NCI-H446 (cell line): ENCODE measurements around the gene G0S2.
A peak's percentile ranks its signal among the peaks of the same experiment; 100 is the strongest.

Experiments used
- DNase-seq, 2 experiments: peaks; one replicate each; lab custom pipeline; 2025; lab: John Stamatoyannopoulos, UW

G0S2 gene

DNA sequence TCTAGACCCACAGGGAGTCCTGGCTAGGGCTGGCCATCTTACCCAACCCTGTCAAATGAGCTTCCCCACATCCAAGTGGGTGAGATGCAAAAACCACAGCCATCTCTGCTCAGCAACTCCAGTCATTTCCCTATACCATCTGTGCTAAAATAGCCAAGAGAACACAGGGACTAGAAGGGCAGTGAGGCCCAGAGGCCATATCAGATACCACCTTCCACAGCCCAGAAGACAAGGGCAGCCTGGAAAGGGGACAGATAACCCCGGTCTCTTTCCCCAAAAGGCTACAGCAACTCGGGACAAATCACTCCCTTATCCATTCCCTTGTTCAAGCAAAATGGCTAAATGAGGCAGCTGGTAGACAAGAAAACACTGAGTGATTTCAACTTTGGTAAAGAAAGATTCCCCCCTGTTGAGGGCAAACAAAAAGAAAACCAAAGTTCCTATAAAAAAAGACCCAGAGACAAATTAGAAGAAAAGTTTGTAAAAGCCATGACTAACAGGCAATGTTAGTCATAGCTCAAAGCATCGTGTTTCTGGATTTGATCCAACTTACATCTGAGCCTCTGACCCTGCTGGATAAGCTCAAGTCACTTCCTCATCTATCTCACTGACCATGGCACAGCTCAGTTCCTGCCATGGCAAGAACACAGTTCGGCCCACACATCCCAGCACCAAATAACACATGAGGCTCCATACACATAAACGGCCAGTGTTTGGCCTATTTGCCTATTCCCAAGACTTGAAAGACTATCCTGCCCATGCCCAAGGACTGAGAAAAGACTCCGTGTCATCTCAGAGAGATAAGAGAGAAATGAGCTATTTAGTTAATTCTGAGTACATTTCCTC lies 26.1 kb upstream of the G0S2 start:
- DNase-seq = peak in 1 of 2 experiments; percentile 28

DNA sequence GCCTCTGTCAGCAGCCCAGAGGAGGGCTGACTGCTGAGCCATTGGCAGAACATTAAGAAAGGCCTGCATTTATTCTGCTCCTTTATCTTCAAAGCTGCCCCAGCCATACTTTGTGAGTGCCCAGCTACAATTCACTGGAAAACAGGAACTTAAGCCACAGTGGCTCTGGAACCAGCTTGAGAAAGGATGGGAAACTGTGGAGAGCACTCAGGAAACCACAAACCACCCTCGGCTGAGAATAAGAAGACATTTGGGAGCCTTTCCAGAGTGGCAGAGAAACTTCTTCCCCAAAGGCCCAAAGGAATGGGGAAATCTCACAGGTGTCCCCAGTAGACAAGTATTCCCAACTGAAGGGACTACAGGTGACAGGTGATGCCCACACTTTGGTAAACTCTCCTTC lies 24.8 kb upstream of the G0S2 start:
- DNase-seq = no peak

DNA sequence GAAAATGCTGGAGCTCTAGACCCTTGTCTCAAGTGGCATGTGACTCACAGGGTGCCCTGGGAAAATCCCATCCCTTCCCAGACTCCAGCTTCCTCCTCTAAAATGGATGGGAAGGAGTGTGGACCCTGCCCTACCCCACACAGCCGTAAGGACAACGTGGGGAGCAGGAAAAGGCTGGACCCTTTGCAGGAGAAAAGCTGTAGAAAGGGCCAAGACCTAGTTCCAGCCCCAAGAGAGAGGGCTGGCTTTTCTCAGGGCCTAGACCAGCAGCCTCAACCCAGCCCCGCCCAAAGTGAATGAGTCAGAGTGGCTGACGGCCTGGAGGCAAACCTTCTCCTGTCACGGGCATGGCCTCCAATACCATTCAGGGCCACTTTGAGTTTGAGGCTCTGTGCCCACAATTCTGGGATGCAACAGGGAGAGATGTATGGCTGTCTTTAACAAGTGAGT lies 24.0 kb upstream of the G0S2 start:
- DNase-seq = peak in 1 of 2 experiments; percentile 22

DNA sequence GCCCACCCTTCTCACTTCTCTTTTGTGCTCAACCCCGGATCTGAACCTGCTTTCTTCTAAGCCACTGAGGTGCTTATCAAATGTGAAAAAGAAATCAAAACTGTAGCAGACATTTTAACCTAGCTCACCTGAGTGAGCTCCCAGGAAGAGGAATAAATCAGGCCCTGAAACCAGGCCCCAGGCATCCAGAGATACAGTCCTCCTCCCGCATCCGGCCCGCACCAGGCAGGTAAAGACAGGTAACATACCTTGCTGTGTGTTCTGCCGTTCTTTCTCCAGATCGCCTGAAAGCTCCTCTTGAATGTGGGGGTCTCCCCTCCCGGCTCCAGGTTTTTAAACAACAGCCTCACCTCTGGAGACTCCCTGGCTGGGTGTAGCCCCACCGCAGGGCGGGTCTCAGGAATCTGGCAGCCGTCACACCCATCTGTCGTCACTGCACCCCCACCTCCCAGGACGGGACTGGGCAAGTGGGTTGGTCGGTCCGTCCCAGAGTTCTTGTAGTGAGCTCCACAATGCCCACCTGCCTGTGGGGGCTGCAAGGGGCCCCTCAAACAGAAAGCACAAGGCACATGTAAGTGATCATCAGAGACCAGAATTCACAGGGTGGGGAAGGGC lies 23.0 kb upstream of the G0S2 start, which contains the start of gene LAMB3:
LAMB3 (minus strand) TSS at position 305 of the 615 bp plus-strand sequence. CDS start 1,481 bp downstream, outside the sequence.
- no peak for DNase-seq

DNA sequence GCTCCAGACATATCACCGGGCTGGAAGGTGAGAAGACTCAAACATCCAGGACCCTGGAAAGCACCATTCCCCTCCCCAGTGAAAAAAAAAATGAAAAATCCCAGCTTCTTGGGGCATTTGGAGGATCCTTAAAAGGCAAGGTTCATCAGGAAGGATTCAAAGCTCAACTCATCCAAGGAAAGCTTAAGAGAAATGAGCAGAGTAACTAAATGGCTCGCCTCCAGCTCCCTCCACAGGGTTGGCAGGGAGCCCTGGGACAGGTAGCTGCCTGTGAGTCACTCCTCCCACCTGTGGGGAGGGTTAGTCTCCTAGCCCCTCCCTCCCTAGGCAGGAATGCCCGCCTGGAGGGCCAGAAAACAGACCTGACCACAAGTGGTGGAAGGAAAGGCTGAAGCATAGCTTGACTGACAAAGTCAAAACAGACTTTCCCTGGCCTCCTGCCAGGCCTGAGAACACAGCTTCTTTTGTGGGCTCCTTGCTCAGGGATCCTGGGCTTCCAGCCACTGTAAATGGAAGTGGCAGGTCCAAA lies 22.3 kb upstream of the G0S2 start:
- peak; percentile 71 to 91 for DNase-seq

DNA sequence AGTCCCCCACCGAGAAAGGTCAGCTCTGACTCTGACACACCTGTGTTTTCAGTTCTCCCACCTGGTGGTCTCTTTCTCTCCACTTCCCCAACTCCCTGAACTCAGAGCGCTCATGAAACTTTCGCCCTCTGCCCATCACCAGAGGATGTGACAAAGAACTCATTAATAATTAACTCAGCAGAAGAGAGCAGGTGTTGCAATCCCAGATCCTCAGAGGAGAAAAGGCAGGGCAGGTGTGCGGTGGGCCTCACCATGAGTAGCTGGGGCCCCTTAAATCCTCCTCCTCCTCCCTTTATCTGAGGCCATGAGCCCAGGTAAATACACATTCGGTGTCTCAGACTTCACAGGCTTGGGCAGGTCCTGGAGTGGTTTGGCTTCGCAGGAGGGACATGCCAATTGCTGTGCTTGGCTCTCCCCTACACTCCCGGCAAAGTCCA lies 21.3 kb upstream of the G0S2 start:
- DNase-seq = no peak

DNA sequence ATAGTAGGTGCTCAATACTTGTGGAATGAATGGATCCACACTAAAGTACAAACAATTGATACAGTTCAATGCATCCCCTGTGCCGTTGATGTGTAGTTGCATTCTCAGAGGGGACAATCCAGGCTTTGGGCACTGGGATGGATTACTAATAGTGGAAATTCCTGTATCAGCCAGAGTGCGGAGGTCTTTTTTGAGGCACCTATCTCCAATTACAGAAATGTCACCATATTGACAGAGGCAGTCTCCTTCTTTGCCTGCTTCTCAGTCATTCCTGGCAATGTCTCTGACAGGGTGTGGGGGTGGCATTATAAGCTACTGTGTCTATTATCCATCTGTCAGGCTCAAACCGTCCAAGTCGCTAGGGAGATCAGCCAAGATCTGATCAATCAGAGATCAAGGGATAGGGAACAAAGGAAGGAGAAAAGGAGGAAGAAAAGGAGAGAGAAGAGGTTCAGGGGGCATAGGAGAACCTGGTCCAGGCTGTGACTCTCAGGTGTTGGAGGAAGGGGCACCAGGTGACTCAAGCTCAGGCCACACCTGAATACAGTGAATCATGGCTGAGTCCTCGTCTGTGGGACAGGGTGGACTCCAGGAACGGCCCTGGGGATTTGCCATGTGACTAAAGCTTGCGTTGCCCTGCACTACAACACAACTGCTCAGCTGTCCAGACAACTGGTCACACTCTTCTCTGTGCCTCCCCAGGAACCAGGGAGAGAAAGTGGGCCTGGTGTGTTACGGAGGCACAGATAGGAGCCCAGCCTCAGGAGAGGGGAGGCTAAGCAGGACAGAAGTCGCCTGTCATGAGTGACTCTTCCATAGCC lies 19.6 kb upstream of the G0S2 start:
- DNase-seq = peak; percentile 39 to 80

DNA sequence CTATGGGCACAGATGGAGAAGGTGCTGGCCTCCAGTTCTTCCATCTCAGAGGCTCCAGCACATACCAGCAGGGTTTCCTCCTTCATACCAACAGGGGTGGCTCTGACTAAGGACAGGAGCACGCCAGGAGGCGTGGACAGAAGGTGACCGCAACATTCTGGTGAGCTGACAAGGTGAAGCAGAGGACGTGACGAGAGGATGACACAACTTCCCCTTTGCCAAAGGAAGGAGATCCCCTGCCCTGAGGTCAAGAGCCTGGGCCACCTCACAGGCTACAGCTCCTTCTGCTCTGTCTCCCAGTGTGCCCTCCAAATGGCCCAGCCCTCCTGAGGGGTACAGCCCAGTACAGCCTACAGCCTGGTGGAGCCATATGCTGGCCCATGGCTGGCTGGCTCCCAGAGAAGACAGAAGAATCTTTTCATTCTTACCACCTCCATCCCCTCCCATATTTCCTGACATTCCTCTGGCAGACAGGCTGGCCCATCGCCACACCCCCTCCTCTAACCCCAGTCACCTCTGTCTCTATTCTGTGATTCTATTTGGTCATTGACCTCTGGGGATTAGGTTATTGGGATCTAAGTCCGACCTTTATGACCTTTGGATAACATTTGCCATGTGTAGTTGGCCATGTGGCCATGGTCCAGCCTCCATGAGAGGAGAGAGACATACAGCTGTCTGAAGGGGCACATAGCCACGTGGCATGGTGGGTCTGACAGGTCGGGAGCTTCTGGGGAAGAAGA lies 17.9 kb upstream of the G0S2 start:
- no peak for DNase-seq

DNA sequence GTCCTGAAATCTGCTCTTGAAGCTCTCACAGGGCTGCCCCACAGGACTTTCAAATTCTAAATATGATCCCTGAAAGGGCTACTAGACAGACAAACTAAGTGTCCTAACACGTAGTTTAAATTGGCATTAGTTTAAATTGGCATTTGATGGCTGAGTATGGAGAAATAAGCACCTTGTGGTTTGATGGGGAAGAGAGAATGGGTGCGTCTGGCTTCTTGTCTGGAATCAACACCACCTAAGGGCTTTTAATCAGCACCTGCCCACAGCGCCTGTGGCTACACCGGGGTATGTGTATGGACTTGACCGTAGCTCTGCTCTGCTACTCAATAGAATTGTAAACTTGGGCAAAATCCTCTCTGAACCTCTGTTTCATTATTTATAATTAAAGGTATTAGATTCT lies 17.3 kb upstream of the G0S2 start:
- no peak for DNase-seq

DNA sequence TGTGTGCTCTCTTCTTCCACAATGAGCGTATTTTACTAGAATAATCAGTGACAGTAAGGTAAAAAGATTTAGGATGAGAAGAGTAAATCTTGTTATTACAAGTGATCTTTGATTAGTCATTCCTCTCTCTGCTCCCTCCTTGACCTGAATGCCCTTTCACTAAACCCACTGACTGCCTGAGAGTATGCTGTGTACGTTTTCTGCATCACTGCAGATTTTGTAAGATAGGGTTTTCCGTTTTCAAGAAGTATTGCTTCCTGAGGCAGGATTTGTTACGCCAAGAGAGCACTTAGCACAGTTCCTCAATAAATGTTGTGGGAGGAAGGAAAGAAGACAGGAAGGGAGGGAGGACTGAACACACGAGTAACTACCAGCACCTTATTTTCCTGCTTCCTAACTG lies 15.3 kb upstream of the G0S2 start:
- DNase-seq = no peak

DNA sequence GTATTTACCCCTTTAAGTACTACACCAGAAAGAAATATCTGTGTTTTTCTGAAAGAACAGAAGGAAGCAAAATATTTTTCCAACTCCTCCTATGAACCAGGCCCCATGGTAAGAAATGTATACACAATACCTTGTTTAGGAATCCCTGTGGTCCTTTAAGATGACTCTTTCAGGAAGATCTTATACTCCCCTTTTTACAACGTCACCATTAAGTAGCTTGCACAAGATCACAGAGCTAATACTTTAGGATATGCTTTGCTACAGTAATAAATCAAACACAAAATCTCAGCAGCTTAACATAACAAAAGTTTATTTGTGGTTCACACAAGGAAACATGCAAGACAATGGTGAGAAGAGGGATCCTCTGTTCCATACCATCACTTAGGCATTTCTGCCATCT lies 14.1 kb upstream of the G0S2 start:
- DNase-seq = no peak

DNA sequence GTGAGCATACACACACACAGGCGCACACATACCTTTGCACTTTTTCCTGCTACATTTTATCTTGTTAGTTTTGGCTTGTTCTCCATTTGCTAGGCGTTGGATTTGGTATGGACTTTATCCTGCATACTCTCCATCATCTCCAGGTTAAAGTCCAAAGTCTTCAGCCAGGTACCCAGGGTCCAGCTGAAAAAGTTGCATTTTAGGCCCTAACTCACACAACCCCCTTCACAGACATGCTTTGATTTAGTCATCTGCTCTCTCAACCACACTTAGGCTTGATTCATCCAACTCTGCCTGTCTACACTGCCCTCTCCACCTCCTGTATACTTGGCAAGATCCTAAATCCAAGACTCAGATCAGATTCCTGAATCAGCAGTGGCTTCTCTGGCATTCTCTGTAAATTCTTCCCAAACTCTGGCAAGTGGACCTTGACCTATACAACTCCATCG lies 12.3 kb upstream of the G0S2 start:
- DNase-seq = no peak

DNA sequence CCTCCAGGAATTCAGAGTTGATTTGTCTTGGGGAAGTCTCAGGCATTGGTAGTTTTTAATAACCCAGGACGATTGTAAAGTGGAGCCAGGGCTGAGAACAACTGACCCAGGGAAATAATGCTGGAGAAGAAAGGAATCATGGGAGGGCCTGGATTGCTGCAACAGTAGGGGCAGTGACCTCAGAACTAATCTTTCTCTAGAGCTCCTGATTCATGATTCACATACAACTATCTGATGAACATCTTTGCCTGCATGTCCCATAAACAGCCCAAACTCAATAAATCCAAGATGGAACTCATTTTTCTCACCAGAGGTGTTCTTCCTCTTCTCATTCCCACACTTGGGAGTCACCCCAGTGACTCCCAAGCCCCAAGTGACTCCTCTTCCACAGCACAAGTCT lies 8.1 kb upstream of the G0S2 start:
- DNase-seq = no peak

DNA sequence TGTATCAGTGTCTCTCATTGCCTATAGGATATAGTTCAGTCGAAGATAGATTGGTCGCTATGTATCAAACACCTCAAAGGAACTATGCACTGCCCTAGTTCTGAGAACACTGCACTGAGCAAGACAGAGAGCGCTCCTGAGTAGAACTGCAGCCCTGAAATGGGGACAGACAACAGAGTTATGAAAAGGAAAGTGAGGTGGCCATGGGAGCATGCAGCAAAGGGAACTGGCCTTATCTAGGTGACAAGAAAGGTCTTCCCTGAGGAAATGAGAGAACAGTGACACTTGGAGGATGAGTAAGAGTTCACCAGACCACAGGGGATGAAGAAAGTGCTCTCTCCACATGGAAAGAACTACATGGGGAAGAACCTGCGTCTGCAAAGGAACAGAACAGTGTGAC lies 7.5 kb upstream of the G0S2 start:
- DNase-seq = no peak

DNA sequence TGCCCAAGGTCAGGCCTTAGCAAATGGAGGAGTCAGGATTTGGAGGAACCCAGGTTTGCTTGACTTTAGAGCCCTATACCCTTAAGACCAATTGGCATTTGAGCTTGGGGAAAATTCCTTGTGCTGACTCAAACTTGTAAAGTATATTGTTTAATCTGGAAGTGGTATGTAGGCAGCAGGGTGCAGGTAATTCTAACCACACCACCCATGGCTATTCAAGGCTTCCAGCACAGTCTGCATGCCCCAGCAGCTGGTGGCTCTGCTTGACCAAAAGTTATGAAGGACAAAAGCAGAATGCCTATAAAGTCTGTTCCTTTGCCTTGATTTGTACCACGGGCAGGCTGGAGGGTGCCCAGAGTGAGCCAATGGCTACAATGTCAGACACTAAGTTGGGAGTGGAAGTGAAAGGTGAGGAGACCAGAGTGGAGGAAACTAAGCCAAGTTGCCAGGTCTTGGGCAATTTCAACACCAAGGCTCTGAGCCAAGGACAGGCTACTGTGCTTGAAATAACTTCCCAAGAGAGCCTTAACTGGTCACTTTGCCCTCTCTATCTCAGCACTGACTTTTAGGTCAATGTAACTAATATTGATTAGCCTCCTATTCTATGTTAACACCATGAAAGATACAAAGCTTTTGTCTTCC lies 4.7 kb upstream of the G0S2 start:
- DNase-seq = no peak

DNA sequence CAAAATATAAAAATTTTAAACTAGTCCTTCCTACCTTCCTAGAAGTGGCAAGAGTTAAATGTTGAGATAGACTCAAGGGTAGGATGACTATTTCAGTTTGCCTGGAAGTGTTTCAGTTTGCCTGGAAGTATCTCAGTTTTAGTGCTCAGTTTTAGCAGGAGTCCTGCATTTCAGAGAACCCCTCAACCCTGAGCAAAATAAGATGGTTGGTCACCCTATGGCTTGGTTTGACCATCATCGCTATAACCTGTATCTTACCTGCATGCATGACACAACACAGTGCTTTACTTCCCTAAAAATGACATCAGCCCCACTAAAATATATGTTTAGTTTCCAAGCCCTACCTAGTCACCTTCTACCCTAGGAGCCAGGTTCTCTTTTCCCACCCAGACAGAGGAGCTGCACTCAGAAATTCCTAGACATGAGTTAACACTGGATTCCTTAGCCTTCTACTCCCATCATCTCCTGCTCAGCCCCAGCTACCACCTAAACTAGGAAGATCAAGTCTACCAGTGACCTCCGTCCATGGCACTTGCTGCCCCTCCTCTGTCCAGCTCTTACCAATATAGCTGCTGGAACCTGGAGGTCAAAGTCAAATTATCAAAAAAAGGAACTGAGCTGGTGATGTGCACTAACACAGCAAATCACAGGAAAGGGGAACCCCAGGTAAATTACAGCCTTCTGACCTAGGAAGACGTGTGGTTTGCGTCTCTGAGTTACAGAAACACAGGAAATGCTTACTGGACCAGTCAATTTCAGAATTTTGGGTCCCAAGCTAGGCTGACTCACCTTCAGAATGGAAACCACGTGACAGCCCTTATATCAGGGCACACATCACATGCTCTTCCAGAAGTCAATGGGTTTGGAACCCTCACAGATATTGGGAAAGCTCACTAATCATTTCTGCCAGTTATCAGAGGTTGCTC lies 2.2 kb upstream of the G0S2 start:
- no peak for DNase-seq

DNA sequence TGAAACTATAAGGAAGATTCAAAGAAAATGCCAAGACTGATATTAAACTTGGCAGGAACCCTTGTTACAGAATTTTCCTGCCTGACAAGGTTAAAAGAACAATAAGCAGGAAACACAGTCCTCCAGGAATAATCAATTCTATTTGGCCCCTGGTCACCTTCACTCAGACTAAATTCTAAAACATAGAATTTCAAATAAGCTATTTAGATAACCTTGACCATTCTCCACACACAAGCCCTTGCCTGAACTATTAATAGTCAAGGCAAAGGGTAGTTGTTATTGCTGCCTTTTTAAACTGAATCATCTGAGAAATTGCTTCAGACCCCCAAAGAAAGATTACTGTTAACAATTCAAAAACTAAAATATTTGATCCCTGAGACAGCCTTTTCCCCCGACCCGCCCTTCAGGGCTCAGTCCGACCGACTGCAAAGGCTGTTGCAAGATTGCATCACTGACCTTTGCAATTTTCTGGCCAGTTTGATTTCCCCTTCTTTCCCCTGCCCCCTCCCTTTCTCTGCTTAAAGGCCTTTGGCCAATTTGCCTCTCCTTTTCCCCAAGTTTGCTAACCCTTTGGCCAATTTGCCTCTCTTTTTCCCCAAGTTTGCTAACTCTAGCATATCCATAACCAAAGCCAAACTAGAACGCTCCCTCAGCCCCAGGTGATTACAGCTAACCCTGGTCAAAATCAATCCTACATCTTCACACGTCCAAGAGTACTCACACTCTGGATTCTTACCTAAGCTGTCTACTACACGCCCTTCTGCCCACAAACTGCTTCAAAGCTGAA lies 1.4 kb upstream of the G0S2 start:
- DNase-seq = no peak

DNA sequence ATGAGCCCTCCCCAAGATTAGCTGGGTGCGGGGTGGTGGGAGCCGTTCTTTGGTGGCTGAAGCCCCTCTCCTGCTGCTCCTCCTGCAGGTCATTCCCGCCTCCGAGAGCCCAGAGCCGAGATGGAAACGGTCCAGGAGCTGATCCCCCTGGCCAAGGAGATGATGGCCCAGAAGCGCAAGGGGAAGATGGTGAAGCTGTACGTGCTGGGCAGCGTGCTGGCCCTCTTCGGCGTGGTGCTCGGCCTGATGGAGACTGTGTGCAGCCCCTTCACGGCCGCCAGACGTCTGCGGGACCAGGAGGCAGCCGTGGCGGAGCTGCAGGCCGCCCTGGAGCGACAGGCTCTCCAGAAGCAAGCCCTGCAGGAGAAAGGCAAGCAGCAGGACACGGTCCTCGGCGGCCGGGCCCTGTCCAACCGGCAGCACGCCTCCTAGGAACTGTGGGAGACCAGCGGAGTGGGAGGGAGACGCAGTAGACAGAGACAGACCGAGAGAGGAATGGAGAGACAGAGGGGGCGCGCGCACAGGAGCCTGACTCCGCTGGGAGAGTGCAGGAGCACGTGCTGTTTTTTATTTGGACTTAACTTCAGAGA lies 448 bp downstream of the G0S2 start:
- no peak for DNase-seq
